ENCODE measurements around the gene KBTBD12. TPM values are rescaled to one million over a fixed set of nuclear protein-coding genes. Genes with fewer than 3 reads are reported as not detected.

Gene KBTBD12
- total and polyA plus RNA-seq, 10 donors = 0.03 to 0.51 (median 0.08) TPM; not detected in 4

DNA sequence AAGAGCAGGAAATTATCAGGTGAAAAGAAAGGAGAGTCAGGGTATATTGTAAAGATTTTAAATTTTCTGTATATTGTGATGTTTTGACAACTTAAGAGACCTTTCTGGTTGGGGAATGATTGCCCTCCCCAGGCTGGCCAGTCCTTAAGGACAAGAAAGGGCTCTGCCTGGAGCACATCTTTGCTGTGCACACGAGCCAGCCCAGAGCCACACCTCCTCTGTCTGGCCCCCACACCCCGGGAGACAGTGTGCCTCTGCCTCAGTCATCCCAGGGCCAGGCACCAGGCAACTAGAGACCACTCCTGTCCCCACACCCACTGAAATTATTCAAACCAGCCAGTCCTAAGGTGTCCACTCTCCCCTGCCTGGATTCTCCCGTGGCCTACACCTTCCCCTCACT lies 67.1 kb downstream of the KBTBD12 start:
- no peak overlapping the region for H3K4me3 ChIP-seq
- H3K27me3 ChIP-seq (replicated peaks in 1 of 7) = no peaks in the 10 kb centered on the region
- no peak overlapping the region for H3K27ac ChIP-seq
- 74 to 91% (median 76%) methylated on average over 3 of the region's 3 CpGs for WGBS, 5 donors
- no peaks in the 10 kb centered on the region for H3K36me3 ChIP-seq
- intact Hi-C loops (cut with DNase I; ENCODE audit: low total_unique reads) = no loop called here
- no peak for DNase-seq
- TF ChIP-seq POLR2AphosphoS5 (IDR thresholded peaks at IDR 0.05) = no peak
- TF ChIP-seq POLR2A (IDR thresholded peaks at IDR 0.05) = no peak
- TF ChIP-seq, protein P1, sequence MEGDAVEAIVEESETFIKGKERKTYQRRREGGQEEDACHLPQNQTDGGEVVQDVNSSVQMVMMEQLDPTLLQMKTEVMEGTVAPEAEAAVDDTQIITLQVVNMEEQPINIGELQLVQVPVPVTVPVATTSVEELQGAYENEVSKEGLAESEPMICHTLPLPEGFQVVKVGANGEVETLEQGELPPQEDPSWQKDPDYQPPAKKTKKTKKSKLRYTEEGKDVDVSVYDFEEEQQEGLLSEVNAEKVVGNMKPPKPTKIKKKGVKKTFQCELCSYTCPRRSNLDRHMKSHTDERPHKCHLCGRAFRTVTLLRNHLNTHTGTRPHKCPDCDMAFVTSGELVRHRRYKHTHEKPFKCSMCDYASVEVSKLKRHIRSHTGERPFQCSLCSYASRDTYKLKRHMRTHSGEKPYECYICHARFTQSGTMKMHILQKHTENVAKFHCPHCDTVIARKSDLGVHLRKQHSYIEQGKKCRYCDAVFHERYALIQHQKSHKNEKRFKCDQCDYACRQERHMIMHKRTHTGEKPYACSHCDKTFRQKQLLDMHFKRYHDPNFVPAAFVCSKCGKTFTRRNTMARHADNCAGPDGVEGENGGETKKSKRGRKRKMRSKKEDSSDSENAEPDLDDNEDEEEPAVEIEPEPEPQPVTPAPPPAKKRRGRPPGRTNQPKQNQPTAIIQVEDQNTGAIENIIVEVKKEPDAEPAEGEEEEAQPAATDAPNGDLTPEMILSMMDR (IDR thresholded peaks at IDR 0.05 in 8 of 11, conservative IDR thresholded peaks at IDR 0.05 in 3 of 11) = no peak
- H3K4me1 ChIP-seq = no peaks in the 10 kb centered on the region
- peaks cover 0 to 6% (median 0%) of the 10 kb centered on the region in 8 donors for H3K9me3 ChIP-seq

DNA sequence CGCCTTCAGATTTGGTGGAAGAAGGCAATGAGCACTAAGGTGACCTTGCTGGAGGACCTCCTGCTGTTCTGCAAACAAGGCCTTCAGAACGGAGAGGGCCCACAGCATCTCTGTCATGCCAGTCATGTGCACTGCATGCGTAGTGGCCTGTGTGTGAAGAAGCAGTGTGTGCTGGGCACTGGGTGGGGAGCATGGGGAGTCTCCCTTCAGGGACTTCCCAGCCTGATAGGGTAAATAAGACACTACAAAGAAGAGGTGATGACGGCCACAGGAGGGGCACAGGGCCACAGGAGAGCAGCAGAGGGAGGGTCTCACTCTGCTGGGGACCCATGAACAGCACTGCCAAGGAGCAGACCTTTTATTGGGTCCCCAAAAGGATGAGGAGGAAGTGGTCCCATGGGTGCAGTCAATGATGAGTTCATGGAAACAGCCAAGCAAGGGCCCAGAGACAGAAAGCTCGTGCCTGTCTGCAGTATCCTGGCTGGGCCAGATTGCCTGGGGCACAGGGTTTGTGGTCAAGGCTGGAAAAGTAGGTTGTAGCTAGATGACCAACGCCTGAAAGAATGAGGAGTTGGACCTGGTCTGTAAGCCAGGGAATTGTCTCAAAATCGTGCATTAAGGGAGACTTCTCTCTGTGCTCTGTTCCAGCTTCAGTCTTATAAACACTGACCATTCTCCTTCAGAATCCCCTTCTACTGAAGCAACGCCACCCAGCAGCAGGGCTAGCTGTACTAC lies 69.4 kb downstream of the KBTBD12 start:
- TF ChIP-seq, protein P1 (IDR thresholded peaks at IDR 0.05 in 8 of 11, conservative IDR thresholded peaks at IDR 0.05 in 3 of 11) = no peak
- no peak for TF ChIP-seq POLR2AphosphoS5 (IDR thresholded peaks at IDR 0.05)
- TF ChIP-seq POLR2A (IDR thresholded peaks at IDR 0.05) = no peak
- Histone ChIP-seq H3K36me3 (no peaks in the 10 kb centered on the region), H3K27ac (no peak overlapping the region), H3K27me3 (replicated peaks in 1 of 7) (no peaks in the 10 kb centered on the region), H3K9me3 (peaks cover 0 to 6% (median 0%) of the 10 kb centered on the region in 8 donors), H3K4me1 (no peaks in the 10 kb centered on the region), H3K4me3 (no peak overlapping the region)
- intact Hi-C loops (cut with DNase I; ENCODE audit: low total_unique reads) = no loop called here
- 75 to 85% (median 85%) methylated on average over 7 to 8 of the region's 8 CpGs for WGBS, 5 donors
- no peak for DNase-seq

DNA sequence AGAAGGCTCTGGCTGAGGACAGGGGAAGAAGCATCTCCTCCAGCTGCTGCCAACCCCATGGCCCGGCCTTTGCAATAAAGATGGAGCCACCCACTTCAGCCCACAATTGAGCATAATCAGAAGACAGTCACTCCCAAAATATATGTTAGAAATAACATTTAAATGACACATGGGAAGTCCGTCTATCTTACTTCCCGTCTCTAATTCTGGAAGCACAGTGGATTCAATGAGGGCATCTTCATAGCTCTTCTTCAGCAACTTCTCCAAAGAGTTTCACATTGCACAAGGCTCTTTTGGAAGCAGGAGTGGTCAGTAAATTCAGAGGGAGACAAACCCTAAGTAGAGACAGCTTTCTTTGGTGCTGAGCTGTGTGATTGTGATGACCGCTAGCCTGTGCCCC lies 70.2 kb downstream of the KBTBD12 start:
- no peak for DNase-seq
- H3K4me3 ChIP-seq = no peak overlapping the region
- H3K27me3 ChIP-seq (replicated peaks in 1 of 7) = no peaks in the 10 kb centered on the region
- no peak for TF ChIP-seq POLR2A (IDR thresholded peaks at IDR 0.05)
- TF ChIP-seq, protein P1 (IDR thresholded peaks at IDR 0.05 in 8 of 11, conservative IDR thresholded peaks at IDR 0.05 in 3 of 11) = no peak
- TF ChIP-seq POLR2AphosphoS5 (IDR thresholded peaks at IDR 0.05) = no peak
- H3K36me3 ChIP-seq = no peaks in the 10 kb centered on the region
- peaks cover 0 to 6% (median 0%) of the 10 kb centered on the region in 8 donors for H3K9me3 ChIP-seq
- intact Hi-C loops (cut with DNase I; ENCODE audit: low total_unique reads) = no loop called here
- H3K27ac ChIP-seq = no peak overlapping the region
- 78 to 95% (median 92%) methylated on average over 3 to 4 of the region's 4 CpGs for WGBS, 5 donors
- H3K4me1 ChIP-seq = no peaks in the 10 kb centered on the region

DNA sequence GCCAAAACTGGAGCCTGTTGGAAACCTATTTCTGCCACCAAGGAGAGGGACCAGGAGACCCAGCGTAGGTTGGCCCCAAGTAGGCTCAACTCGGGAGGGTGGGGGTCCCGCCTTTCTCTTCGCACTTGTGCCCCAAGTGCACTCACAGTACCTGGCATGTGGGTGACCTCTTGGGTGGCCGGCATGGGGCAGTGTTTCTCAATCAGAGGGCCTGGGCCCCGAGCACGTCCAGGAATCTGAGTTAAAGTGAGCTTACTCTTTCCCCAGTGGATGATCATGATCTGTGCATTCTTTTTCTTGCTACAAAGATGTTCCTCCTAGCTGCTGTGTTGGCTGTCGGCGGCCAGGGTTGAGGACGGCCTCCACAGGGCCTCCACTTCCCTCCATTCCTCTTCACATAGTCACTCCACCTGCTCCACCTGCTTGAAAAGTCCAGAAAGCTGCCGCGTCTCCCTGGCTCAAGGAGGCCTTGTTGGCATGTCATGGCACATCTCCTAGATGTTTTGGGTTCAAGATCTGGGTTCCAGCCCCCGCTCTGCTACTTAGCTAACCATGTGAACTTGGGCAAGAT lies 70.7 kb downstream of the KBTBD12 start:
- WGBS, 5 donors = 79 to 93% (median 90%) methylated on average over 12 to 13 of the region's 13 CpGs
- TF ChIP-seq POLR2AphosphoS5 (IDR thresholded peaks at IDR 0.05) = no peak
- TF ChIP-seq, protein P1 (IDR thresholded peaks at IDR 0.05 in 8 of 11, conservative IDR thresholded peaks at IDR 0.05 in 3 of 11) = no peak

More for the DNA sequence above, 70.7 kb downstream of the KBTBD12 start:
- no peak for DNase-seq
- Histone ChIP-seq H3K9me3 (peaks cover 0 to 6% (median 0%) of the 10 kb centered on the region in 8 donors), H3K36me3 (no peaks in the 10 kb centered on the region), H3K4me1 (no peaks in the 10 kb centered on the region), H3K4me3 (no peak overlapping the region), H3K27me3 (replicated peaks in 1 of 7) (no peaks in the 10 kb centered on the region), H3K27ac (no peak overlapping the region)
- intact Hi-C loops (cut with DNase I; ENCODE audit: low total_unique reads) = no loop called here

Measured in spleen (tissue), 11 donors.